Peyer's patch (tissue), 4 donors: Measurements from ENCODE around the gene NPS. TPM values are rescaled to one million over a fixed set of nuclear protein-coding genes. Genes with fewer than 3 reads are reported as not detected.

Source experiments
- DNase-seq, 3 donors: peaks; one replicate each; pipeline ENCODE4 v3.0.0-alpha.2; 2017 to 2019
- H3K27ac ChIP-seq, 4 donors: fragments of 200-600 bp; sonication (generic); one replicate each; pipeline ENCODE4 v1.5.1; 2016 to 2019
- H3K27me3 ChIP-seq, 2 donors: fragments of 200-600 bp; sonication (generic); one replicate each; pipeline ENCODE4 v1.5.1; 2019
- H3K36me3 ChIP-seq, 3 donors: fragments of 200-600 bp; sonication (generic); one replicate each; pipeline ENCODE4 v1.5.1; 2016 to 2019
- H3K4me1 ChIP-seq, 4 donors: fragments of 200-600 bp; sonication (generic); one replicate each; pipeline ENCODE4 v1.5.1; 2016 to 2019
- H3K4me3 ChIP-seq, 4 donors: fragments of 200-600 bp; sonication (generic); 1 replicate in 3 of 4; 2 replicates in 1 of 4; pipeline ENCODE4 v1.5.1; 2016 to 2019; ENCODE audit warnings: mild to moderate bottlenecking in 1 of 4
- H3K9me3 ChIP-seq, 4 donors: fragments of 200-600 bp; sonication (generic); one replicate each; pipeline ENCODE4 v1.5.1; 2016 to 2019; ENCODE audit warnings: mild to moderate bottlenecking in 1 of 4
- CTCF ChIP-seq, 6 experiments: fragments of 450-650 bp in 4 of 6; fragments of 200-600 bp in 2 of 6; sonication (generic) in 1 of 6; IDR thresholded peaks; one replicate each; pipeline ENCODE4 v1.5.1; 2017 to 2019; ENCODE audit warnings: antibody characterized with exemption in 6 of 6, mild to moderate bottlenecking in 3 of 6, moderate library complexity in 1 of 6
- POLR2A ChIP-seq, 2 donors: fragments of 450-650 bp; IDR thresholded peaks; one replicate each; pipeline ENCODE4 v1.5.1; 2017; ENCODE audit warnings: antibody characterized with exemption in 2 of 2, mild to moderate bottlenecking in 2 of 2, moderate library complexity in 2 of 2
- total RNA-seq, 4 donors: library from RNA; depleted of rRNA; stranded (reverse); fragments of >200 nt; gene quantifications; one replicate each; pipeline ENCODE4 v1.1.0, GENCODE V29; 2016

The NPS gene
- total RNA-seq, 4 donors from 2014 or later, result not detected

- Histone ChIP-seq H3K27me3 (no peaks in the 10 kb centered on the region), H3K4me3 (no peak overlapping the region), H3K36me3 (no peaks in the 10 kb centered on the region), H3K4me1 (no peaks in the 10 kb centered on the region), H3K9me3 (peaks cover 0 to 3% (median 0%) of the 10 kb centered on the region in 4 donors), H3K27ac (no peak overlapping the region)
- TF ChIP-seq CTCF (IDR thresholded peaks at IDR 0.05) (no peak), POLR2A (IDR thresholded peaks at IDR 0.05) (no peak)
- DNase-seq, result no peak
These were observed 38.7 kb downstream of the NPS start for GRCh38 chr10:127587668-127588365.

- DNase-seq, result no peak
- Histone ChIP-seq H3K9me3 (no peaks in the 10 kb centered on the region), H3K27me3 (no peaks in the 10 kb centered on the region), H3K36me3 (no peaks in the 10 kb centered on the region), H3K4me3 (no peak overlapping the region), H3K4me1 (no peaks in the 10 kb centered on the region), H3K27ac (no peak overlapping the region)
- TF ChIP-seq POLR2A (IDR thresholded peaks at IDR 0.05), result no peak
- no peak for TF ChIP-seq CTCF (IDR thresholded peaks at IDR 0.05)
These were observed 43.5 kb downstream of the NPS start for GRCh38 chr10:127592586-127592985.

- DNase-seq, result no peak
- Histone ChIP-seq H3K36me3 (no peaks in the 10 kb centered on the region), H3K4me3 (no peak overlapping the region), H3K9me3 (no peaks in the 10 kb centered on the region), H3K27ac (no peak overlapping the region), H3K4me1 (no peaks in the 10 kb centered on the region), H3K27me3 (no peaks in the 10 kb centered on the region)
- TF ChIP-seq POLR2A (IDR thresholded peaks at IDR 0.05) (no peak), CTCF (IDR thresholded peaks at IDR 0.05) (no peak)
These were observed 51.4 kb downstream of the NPS start for GRCh38 chr10:127600479-127600878.

Other genes with a start within 250 kb of the NPS start
- under 1 TPM in 1 of 4 donors, not detected in 3; 0.83 TPM for gene FOXI2, start 187.9 kb downstream of the NPS start, total RNA-seq